ENCODE results near the gene ZNRF1. TPM values are rescaled to one million over a fixed set of nuclear protein-coding genes. Genes with fewer than 3 reads are reported as not detected.

Gene ZNRF1
- total and polyA plus RNA-seq, 2 of the 13 experiments (the other 11 are each of a cell fraction or from before 2014, with no cell fraction given): 43.9 to 58.7 TPM

DNA sequence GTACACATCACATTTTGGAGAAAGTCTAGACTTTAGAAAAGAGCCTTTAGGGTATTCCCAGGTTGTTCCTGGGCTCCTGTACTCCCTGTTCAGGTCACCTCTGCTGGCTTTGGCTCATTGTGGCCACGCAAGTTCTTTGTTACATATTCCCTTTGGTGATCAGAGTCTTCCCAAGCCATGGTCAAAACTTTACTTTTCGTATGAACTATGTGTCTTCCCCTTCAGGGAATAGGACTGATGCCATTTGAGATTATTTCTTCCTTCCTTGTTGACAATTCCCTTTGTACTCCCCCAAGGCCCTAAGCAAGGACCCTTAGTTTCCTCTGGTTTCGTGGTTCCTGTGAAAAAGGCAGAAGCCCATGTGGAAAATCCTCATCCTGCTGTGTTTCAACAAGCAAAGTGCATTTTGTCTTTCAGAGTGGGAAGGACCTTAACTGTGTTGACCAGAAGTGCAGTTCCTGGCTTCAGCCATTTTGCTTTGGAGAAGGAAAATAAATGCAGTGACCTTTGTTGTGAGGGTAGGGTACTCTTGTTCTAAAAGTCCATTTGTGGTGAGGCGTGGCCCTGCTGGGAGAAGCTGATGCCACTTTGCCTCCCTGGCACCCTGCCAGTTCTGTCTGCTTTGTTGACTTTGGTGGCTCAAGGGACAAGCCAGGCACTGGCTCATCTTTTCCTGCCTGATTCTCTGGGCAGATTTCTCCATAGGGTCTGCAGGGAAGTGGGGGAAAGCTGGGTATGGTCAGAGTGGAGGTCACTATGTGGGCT is 55.1 kb downstream of the ZNRF1 start (continued):
- TF ChIP-seq SNRNP70 (IDR thresholded peaks at IDR 0.05; ENCODE audit: low read depth, low read length) (no peak), ZNF121 (CRISPR knock-in tag; IDR thresholded peaks at IDR 0.05) (no peak), ZNF235 (CRISPR knock-in tag; IDR thresholded peaks at IDR 0.05; ENCODE audit: borderline replicate concordance) (no peak), ZNF260 (CRISPR knock-in tag; IDR thresholded peaks at IDR 0.05; ENCODE audit: borderline replicate concordance, low read depth) (no peak), NFKB2 (CRISPR knock-in tag; IDR thresholded peaks at IDR 0.05; ENCODE audit: borderline replicate concordance) (0 out of 2 replicates have a peak, but pooled peaks have one; percentile 32), NFYB (CRISPR knock-in tag; IDR thresholded peaks at IDR 0.05) (peak; percentile 18; the same call in 1 of the 2 replicates), ZNF782 (CRISPR knock-in tag; IDR thresholded peaks at IDR 0.05; ENCODE audit: borderline replicate concordance) (no peak), GATAD2A (CRISPR knock-in tag; IDR thresholded peaks at IDR 0.05) (peak; percentile 90), AGO1 (IDR thresholded peaks at IDR 0.05; ENCODE audit: low read depth, low read length, poor library complexity, severe bottlenecking) (no peak), MEIS2 (CRISPR knock-in tag; IDR thresholded peaks at IDR 0.05) (peak; percentile 58; the same call in 1 of the 2 replicates), NFKBIZ (CRISPR knock-in tag; IDR thresholded peaks at IDR 0.05) (no peak), GABPB1 (CRISPR knock-in tag; IDR thresholded peaks at IDR 0.05) (no peak; the same call in 1 of the 2 replicates), MED13 (CRISPR knock-in tag; IDR thresholded peaks at IDR 0.05) (peak; percentile 62; the same call in 1 of the 2 replicates), PTBP1 (IDR thresholded peaks at IDR 0.05; ENCODE audit: low read depth, low read length, poor library complexity, severe bottlenecking) (no peak), PRMT3 (CRISPR knock-in tag; IDR thresholded peaks at IDR 0.05; ENCODE audit: borderline replicate concordance, low read depth) (no peak), BHLHE40 (IDR thresholded peaks at IDR 0.05; ENCODE audit: low read length) (no peak), ZNF713 (CRISPR knock-in tag; IDR thresholded peaks at IDR 0.05) (no peak), ZNF652 (CRISPR knock-in tag; IDR thresholded peaks at IDR 0.05; ENCODE audit: borderline replicate concordance, low read depth) (peak; percentile 61; the same call in 1 of the 2 replicates), ZNF326 (CRISPR knock-in tag; IDR thresholded peaks at IDR 0.05; ENCODE audit: borderline replicate concordance) (no peak), MATR3 (CRISPR knock-in tag; IDR thresholded peaks at IDR 0.05) (no peak)
- TF ChIP-seq, protein P1, sequence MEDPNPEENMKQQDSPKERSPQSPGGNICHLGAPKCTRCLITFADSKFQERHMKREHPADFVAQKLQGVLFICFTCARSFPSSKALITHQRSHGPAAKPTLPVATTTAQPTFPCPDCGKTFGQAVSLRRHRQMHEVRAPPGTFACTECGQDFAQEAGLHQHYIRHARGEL (CRISPR knock-in tag; IDR thresholded peaks at IDR 0.05): no peak
- TF ChIP-seq, protein P2, sequence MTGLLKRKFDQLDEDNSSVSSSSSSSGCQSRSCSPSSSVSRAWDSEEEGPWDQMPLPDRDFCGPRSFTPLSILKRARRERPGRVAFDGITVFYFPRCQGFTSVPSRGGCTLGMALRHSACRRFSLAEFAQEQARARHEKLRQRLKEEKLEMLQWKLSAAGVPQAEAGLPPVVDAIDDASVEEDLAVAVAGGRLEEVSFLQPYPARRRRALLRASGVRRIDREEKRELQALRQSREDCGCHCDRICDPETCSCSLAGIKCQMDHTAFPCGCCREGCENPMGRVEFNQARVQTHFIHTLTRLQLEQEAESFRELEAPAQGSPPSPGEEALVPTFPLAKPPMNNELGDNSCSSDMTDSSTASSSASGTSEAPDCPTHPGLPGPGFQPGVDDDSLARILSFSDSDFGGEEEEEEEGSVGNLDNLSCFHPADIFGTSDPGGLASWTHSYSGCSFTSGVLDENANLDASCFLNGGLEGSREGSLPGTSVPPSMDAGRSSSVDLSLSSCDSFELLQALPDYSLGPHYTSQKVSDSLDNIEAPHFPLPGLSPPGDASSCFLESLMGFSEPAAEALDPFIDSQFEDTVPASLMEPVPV (CRISPR knock-in tag; IDR thresholded peaks at IDR 0.05): 0 out of 2 replicates have a peak, but pooled peaks have one; percentile 36
- TF ChIP-seq, protein P3, sequence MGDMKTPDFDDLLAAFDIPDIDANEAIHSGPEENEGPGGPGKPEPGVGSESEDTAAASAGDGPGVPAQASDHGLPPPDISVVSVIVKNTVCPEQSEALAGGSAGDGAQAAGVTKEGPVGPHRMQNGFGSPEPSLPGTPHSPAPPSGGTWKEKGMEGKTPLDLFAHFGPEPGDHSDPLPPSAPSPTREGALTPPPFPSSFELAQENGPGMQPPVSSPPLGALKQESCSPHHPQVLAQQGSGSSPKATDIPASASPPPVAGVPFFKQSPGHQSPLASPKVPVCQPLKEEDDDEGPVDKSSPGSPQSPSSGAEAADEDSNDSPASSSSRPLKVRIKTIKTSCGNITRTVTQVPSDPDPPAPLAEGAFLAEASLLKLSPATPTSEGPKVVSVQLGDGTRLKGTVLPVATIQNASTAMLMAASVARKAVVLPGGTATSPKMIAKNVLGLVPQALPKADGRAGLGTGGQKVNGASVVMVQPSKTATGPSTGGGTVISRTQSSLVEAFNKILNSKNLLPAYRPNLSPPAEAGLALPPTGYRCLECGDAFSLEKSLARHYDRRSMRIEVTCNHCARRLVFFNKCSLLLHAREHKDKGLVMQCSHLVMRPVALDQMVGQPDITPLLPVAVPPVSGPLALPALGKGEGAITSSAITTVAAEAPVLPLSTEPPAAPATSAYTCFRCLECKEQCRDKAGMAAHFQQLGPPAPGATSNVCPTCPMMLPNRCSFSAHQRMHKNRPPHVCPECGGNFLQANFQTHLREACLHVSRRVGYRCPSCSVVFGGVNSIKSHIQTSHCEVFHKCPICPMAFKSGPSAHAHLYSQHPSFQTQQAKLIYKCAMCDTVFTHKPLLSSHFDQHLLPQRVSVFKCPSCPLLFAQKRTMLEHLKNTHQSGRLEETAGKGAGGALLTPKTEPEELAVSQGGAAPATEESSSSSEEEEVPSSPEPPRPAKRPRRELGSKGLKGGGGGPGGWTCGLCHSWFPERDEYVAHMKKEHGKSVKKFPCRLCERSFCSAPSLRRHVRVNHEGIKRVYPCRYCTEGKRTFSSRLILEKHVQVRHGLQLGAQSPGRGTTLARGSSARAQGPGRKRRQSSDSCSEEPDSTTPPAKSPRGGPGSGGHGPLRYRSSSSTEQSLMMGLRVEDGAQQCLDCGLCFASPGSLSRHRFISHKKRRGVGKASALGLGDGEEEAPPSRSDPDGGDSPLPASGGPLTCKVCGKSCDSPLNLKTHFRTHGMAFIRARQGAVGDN (CRISPR knock-in tag; IDR thresholded peaks at IDR 0.05): peak; percentile 56

Data from HepG2 (cell line).